ENCODE data around the gene DLEC1.

DNA sequence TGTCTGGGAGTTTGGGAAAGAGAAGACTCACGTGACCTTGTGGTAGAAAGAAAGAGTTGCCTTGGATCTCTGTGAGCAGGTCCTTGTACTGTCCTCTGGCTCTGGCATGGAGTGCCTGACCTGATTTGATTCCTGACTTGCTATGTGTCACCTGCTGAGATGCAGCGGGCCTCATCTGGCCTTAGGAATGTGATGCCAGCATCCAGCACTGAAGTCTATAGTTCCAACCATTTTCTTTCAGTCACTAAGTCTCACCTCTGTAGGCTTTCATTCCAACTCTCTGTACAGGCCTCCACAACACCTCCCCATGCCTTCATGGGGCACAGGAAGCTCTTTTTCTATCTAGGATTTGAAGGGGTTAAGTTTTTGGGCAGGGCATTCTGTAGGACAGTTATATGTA is 114.2 kb downstream of the DLEC1 start:
- TF ChIP-seq, protein P1, sequence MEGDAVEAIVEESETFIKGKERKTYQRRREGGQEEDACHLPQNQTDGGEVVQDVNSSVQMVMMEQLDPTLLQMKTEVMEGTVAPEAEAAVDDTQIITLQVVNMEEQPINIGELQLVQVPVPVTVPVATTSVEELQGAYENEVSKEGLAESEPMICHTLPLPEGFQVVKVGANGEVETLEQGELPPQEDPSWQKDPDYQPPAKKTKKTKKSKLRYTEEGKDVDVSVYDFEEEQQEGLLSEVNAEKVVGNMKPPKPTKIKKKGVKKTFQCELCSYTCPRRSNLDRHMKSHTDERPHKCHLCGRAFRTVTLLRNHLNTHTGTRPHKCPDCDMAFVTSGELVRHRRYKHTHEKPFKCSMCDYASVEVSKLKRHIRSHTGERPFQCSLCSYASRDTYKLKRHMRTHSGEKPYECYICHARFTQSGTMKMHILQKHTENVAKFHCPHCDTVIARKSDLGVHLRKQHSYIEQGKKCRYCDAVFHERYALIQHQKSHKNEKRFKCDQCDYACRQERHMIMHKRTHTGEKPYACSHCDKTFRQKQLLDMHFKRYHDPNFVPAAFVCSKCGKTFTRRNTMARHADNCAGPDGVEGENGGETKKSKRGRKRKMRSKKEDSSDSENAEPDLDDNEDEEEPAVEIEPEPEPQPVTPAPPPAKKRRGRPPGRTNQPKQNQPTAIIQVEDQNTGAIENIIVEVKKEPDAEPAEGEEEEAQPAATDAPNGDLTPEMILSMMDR (conservative IDR thresholded peaks at IDR 0.05; ENCODE audit: low read depth in 2 of 2): no peak
- TF ChIP-seq, protein P2, sequence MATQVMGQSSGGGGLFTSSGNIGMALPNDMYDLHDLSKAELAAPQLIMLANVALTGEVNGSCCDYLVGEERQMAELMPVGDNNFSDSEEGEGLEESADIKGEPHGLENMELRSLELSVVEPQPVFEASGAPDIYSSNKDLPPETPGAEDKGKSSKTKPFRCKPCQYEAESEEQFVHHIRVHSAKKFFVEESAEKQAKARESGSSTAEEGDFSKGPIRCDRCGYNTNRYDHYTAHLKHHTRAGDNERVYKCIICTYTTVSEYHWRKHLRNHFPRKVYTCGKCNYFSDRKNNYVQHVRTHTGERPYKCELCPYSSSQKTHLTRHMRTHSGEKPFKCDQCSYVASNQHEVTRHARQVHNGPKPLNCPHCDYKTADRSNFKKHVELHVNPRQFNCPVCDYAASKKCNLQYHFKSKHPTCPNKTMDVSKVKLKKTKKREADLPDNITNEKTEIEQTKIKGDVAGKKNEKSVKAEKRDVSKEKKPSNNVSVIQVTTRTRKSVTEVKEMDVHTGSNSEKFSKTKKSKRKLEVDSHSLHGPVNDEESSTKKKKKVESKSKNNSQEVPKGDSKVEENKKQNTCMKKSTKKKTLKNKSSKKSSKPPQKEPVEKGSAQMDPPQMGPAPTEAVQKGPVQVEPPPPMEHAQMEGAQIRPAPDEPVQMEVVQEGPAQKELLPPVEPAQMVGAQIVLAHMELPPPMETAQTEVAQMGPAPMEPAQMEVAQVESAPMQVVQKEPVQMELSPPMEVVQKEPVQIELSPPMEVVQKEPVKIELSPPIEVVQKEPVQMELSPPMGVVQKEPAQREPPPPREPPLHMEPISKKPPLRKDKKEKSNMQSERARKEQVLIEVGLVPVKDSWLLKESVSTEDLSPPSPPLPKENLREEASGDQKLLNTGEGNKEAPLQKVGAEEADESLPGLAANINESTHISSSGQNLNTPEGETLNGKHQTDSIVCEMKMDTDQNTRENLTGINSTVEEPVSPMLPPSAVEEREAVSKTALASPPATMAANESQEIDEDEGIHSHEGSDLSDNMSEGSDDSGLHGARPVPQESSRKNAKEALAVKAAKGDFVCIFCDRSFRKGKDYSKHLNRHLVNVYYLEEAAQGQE (IDR thresholded peaks at IDR 0.05; ENCODE audit: unreplicated experiment): no peak
- no peak for TF ChIP-seq EZH2phosphoT487 (IDR thresholded peaks at IDR 0.05; ENCODE audit: unreplicated experiment)
- TF ChIP-seq, protein P3, sequence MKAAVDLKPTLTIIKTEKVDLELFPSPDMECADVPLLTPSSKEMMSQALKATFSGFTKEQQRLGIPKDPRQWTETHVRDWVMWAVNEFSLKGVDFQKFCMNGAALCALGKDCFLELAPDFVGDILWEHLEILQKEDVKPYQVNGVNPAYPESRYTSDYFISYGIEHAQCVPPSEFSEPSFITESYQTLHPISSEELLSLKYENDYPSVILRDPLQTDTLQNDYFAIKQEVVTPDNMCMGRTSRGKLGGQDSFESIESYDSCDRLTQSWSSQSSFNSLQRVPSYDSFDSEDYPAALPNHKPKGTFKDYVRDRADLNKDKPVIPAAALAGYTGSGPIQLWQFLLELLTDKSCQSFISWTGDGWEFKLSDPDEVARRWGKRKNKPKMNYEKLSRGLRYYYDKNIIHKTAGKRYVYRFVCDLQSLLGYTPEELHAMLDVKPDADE (IDR thresholded peaks at IDR 0.05): no peak
- TF ChIP-seq JUNB (IDR thresholded peaks at IDR 0.05; ENCODE audit: unreplicated experiment): no peak
- TF ChIP-seq CREB1 (CRISPR knock-in tag; IDR thresholded peaks at IDR 0.05; ENCODE audit: low read depth): no peak
- no peak for TF ChIP-seq EZH2 (IDR thresholded peaks at IDR 0.05; ENCODE audit: low read depth, unreplicated experiment)
- no peak for TF ChIP-seq POLR2AphosphoS5 (IDR thresholded peaks at IDR 0.05; ENCODE audit: low read depth)

All from GM23338 (cell line).